ENCODE measurements around the gene SPATA16.

Gene SPATA16

DNA sequence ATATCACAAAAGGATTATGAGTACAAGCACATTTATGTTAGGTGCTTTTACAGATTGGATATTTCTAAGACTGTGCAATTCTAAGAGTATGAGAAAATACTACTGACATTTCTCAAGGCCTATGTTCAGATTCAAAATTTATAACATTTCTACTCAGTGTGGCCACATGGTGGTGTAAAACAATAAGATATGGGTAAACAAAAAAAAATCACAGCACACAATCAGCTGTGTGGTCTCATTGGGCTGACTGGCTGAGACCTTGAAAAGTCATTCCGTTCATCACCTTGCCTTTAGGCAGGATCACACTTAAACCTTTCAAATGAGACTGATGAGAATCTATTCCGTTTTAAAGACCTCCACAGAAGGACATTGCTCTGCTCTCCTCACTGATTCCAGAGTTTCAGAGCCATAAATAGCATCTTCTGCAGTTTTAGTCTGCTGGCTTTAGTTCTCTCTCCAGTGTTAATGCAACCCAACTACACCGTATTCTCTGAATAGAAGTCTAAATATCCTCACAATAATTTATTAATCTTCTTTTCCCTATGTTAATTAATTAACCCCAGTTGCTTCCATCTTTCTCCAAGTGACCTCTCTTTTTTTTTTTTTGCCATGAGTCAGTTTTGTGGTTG, 158.2 kb downstream of the SPATA16 start:
- Histone ChIP-seq H2AFZ (ENCODE audit: low read length) (no peak overlapping the region), H3K36me3 (replicated peaks; ENCODE audit: insufficient read depth, low read length) (no peaks in the 10 kb centered on the region), H3K27me3 (replicated peaks; ENCODE audit: insufficient read depth, low read length) (no peaks in the 10 kb centered on the region), H3F3A (ENCODE audit: insufficient read depth, low read length) (no peaks in the 10 kb centered on the region), H3K9ac (ENCODE audit: low read length) (no peak overlapping the region), H3K79me2 (ENCODE audit: low read length) (no peaks in the 10 kb centered on the region), H4K20me1 (ENCODE audit: insufficient read depth, low read length) (no peaks in the 10 kb centered on the region), H3K9me3 (replicated peaks; ENCODE audit: insufficient read depth, low read length) (no peaks in the 10 kb centered on the region), H3K4me3 (ENCODE audit: low read length) (no peak overlapping the region), H3K4me1 (ENCODE audit: low read length) (no peaks in the 10 kb centered on the region), H3K27ac (ENCODE audit: low read length) (no peak overlapping the region), H3K4me2 (ENCODE audit: low read depth, low read length) (no peak overlapping the region), H3K9me2 (replicated peaks; ENCODE audit: insufficient read depth, low read length) (no peaks in the 10 kb centered on the region)
- TF ChIP-seq EZH2 (optimal IDR thresholded peaks at IDR 0.05; ENCODE audit: low read depth, low read length) (no peak), CTCF (IDR thresholded peaks at IDR 0.05; ENCODE audit: low read length) (no peak; the same call in 1 of the 2 replicates), EZH2phosphoT487 (IDR thresholded peaks at IDR 0.05; ENCODE audit: low read length) (no peak)
- DNase-seq = no peak

GRCh38 chr3:172981407-172981983, 159.5 kb downstream of the SPATA16 start:
- H3K9me3 ChIP-seq (replicated peaks; ENCODE audit: insufficient read depth, low read length) = no peaks in the 10 kb centered on the region

GRCh38 chr3:172980849-172981248, 160.2 kb downstream of the SPATA16 start:
- no peak for DNase-seq
- Histone ChIP-seq H3K27me3 (replicated peaks; ENCODE audit: insufficient read depth, low read length) (no peaks in the 10 kb centered on the region), H2AFZ (ENCODE audit: low read length) (no peak overlapping the region), H3K4me2 (ENCODE audit: low read depth, low read length) (no peak overlapping the region), H3K9me2 (replicated peaks; ENCODE audit: insufficient read depth, low read length) (no peaks in the 10 kb centered on the region), H3K4me3 (ENCODE audit: low read length) (no peak overlapping the region), H3K36me3 (replicated peaks; ENCODE audit: insufficient read depth, low read length) (no peaks in the 10 kb centered on the region), H3K4me1 (ENCODE audit: low read length) (no peaks in the 10 kb centered on the region), H3F3A (ENCODE audit: insufficient read depth, low read length) (no peaks in the 10 kb centered on the region), H3K79me2 (ENCODE audit: low read length) (no peaks in the 10 kb centered on the region), H3K27ac (ENCODE audit: low read length) (no peak overlapping the region), H3K9me3 (replicated peaks; ENCODE audit: insufficient read depth, low read length) (no peaks in the 10 kb centered on the region), H4K20me1 (ENCODE audit: insufficient read depth, low read length) (no peaks in the 10 kb centered on the region), H3K9ac (ENCODE audit: low read length) (no peak overlapping the region)
- TF ChIP-seq CTCF (IDR thresholded peaks at IDR 0.05; ENCODE audit: low read length) = no peak
- TF ChIP-seq EZH2phosphoT487 (IDR thresholded peaks at IDR 0.05; ENCODE audit: low read length) = no peak
- TF ChIP-seq EZH2 (optimal IDR thresholded peaks at IDR 0.05; ENCODE audit: low read depth, low read length) = no peak

More at GRCh38 chr3:172981407-172981983, 159.5 kb downstream of the SPATA16 start:
- Histone ChIP-seq H3K27me3 (replicated peaks; ENCODE audit: insufficient read depth, low read length) (no peaks in the 10 kb centered on the region), H3K9ac (ENCODE audit: low read length) (no peak overlapping the region), H3K4me3 (ENCODE audit: low read length) (no peak overlapping the region), H3K27ac (ENCODE audit: low read length) (no peak overlapping the region), H3K79me2 (ENCODE audit: low read length) (no peaks in the 10 kb centered on the region), H3K4me1 (ENCODE audit: low read length) (no peaks in the 10 kb centered on the region), H4K20me1 (ENCODE audit: insufficient read depth, low read length) (no peaks in the 10 kb centered on the region), H3K4me2 (ENCODE audit: low read depth, low read length) (no peak overlapping the region), H3F3A (ENCODE audit: insufficient read depth, low read length) (no peaks in the 10 kb centered on the region), H3K36me3 (replicated peaks; ENCODE audit: insufficient read depth, low read length) (no peaks in the 10 kb centered on the region), H3K9me2 (replicated peaks; ENCODE audit: insufficient read depth, low read length) (no peaks in the 10 kb centered on the region), H2AFZ (ENCODE audit: low read length) (no peak overlapping the region)
- no peak for TF ChIP-seq EZH2 (optimal IDR thresholded peaks at IDR 0.05; ENCODE audit: low read depth, low read length)
- TF ChIP-seq CTCF (IDR thresholded peaks at IDR 0.05; ENCODE audit: low read length) = no peak
- no peak for TF ChIP-seq EZH2phosphoT487 (IDR thresholded peaks at IDR 0.05; ENCODE audit: low read length)
- no peak for DNase-seq
